GM23338 (cell line): ENCODE measurements around the gene FRMD4A.

Source experiments
- CREB1 ChIP-seq: fragments of 250-450 bp; sonication (Bioruptor Pico); IDR thresholded peaks from 2 replicates; pipeline ENCODE4 v1.5.0; 2020; ENCODE audit warnings: low read depth, mild to moderate bottlenecking, moderate library complexity
- EZH2 ChIP-seq: fragments of 200-600 bp; sonication (generic); IDR thresholded peaks from one replicate; pipeline ENCODE4 v1.8.0; 2017; ENCODE audit warnings: antibody characterized with exemption, mild to moderate bottlenecking, low read depth; ENCODE audit not compliant: unreplicated experiment
- NANOG ChIP-seq: IDR thresholded peaks from 2 replicates; pipeline ENCODE4 v1.6.1; 2016; ENCODE audit warnings: antibody characterized with exemption, borderline replicate concordance
- TF ChIP-seq, protein P1 (sequence below), 2 experiments: fragments of 200-600 bp in 1 of 2; sonication (generic) in 1 of 2; conservative IDR thresholded peaks; 2 replicates each; pipeline versions ENCODE4 v1.5.1 to v1.6.1; 2016 to 2017; ENCODE audit warnings: antibody characterized with exemption in 2 of 2, low read depth in 2 of 2, mild to moderate bottlenecking in 2 of 2, moderate library complexity in 1 of 2
- TF ChIP-seq, protein P2 (sequence below): IDR thresholded peaks from one replicate; pipeline ENCODE4 v1.6.1; 2018; ENCODE audit warnings: antibody characterized with exemption; ENCODE audit not compliant: unreplicated experiment

DNA sequence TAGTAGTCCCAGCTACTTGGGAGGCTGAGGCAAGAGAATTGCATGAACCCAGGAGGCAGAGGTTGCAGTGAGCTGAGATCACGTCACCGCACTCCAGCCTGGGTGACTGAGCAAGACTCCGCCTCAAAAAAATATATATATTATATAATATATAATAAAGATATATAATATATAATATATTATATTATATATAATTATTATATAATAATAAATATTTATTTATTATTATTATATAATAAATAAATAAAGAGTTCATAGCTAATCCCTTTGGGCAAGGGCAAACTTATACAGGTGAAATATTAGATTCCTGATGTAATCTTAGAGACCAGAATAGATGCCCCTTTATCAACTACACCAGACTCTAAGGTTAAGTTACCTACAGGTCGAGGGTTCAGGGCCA is 558.7 kb downstream of the FRMD4A start:
- TF ChIP-seq, protein P1, sequence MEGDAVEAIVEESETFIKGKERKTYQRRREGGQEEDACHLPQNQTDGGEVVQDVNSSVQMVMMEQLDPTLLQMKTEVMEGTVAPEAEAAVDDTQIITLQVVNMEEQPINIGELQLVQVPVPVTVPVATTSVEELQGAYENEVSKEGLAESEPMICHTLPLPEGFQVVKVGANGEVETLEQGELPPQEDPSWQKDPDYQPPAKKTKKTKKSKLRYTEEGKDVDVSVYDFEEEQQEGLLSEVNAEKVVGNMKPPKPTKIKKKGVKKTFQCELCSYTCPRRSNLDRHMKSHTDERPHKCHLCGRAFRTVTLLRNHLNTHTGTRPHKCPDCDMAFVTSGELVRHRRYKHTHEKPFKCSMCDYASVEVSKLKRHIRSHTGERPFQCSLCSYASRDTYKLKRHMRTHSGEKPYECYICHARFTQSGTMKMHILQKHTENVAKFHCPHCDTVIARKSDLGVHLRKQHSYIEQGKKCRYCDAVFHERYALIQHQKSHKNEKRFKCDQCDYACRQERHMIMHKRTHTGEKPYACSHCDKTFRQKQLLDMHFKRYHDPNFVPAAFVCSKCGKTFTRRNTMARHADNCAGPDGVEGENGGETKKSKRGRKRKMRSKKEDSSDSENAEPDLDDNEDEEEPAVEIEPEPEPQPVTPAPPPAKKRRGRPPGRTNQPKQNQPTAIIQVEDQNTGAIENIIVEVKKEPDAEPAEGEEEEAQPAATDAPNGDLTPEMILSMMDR (conservative IDR thresholded peaks at IDR 0.05; ENCODE audit: low read depth in 2 of 2), result no peak
- TF ChIP-seq CREB1 (no peak), EZH2 (no peak), NANOG (no peak)
- TF ChIP-seq, protein P2, sequence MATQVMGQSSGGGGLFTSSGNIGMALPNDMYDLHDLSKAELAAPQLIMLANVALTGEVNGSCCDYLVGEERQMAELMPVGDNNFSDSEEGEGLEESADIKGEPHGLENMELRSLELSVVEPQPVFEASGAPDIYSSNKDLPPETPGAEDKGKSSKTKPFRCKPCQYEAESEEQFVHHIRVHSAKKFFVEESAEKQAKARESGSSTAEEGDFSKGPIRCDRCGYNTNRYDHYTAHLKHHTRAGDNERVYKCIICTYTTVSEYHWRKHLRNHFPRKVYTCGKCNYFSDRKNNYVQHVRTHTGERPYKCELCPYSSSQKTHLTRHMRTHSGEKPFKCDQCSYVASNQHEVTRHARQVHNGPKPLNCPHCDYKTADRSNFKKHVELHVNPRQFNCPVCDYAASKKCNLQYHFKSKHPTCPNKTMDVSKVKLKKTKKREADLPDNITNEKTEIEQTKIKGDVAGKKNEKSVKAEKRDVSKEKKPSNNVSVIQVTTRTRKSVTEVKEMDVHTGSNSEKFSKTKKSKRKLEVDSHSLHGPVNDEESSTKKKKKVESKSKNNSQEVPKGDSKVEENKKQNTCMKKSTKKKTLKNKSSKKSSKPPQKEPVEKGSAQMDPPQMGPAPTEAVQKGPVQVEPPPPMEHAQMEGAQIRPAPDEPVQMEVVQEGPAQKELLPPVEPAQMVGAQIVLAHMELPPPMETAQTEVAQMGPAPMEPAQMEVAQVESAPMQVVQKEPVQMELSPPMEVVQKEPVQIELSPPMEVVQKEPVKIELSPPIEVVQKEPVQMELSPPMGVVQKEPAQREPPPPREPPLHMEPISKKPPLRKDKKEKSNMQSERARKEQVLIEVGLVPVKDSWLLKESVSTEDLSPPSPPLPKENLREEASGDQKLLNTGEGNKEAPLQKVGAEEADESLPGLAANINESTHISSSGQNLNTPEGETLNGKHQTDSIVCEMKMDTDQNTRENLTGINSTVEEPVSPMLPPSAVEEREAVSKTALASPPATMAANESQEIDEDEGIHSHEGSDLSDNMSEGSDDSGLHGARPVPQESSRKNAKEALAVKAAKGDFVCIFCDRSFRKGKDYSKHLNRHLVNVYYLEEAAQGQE, result no peak
